Epidermal melanocyte (primary cell): ENCODE data around the gene TM4SF5.

Experiments used
- DNase-seq: peaks from one replicate; pipeline ENCODE4 v3.0.0; 2011; ENCODE audit warnings: low spot score; ENCODE audit not compliant: insufficient read length

TM4SF5 gene

GRCh38 chr17:4771519-4772234 is at the start of gene TM4SF5:
TM4SF5 (plus strand) TSS chr17:4771886; CDS start chr17:4771923, 37 bp downstream.
- no peak for DNase-seq

- no peak for DNase-seq
These were observed 48.9 kb upstream of the TM4SF5 start for GRCh38 chr17:4722678-4723240.

- no peak for DNase-seq
These were observed 47.0 kb upstream of the TM4SF5 start for GRCh38 chr17:4724650-4725049.

- DNase-seq = no peak
These were observed 45.9 kb upstream of the TM4SF5 start for GRCh38 chr17:4725646-4726310.

- DNase-seq = no peak
These were observed 43.6 kb upstream of the TM4SF5 start for GRCh38 chr17:4728124-4728523.

- DNase-seq = peak; percentile 3
These were observed 38.6 kb upstream of the TM4SF5 start for GRCh38 chr17:4733073-4733531.

- peak; percentile 6 for DNase-seq
These were observed 36.7 kb upstream of the TM4SF5 start for GRCh38 chr17:4734857-4735475.

DNA sequence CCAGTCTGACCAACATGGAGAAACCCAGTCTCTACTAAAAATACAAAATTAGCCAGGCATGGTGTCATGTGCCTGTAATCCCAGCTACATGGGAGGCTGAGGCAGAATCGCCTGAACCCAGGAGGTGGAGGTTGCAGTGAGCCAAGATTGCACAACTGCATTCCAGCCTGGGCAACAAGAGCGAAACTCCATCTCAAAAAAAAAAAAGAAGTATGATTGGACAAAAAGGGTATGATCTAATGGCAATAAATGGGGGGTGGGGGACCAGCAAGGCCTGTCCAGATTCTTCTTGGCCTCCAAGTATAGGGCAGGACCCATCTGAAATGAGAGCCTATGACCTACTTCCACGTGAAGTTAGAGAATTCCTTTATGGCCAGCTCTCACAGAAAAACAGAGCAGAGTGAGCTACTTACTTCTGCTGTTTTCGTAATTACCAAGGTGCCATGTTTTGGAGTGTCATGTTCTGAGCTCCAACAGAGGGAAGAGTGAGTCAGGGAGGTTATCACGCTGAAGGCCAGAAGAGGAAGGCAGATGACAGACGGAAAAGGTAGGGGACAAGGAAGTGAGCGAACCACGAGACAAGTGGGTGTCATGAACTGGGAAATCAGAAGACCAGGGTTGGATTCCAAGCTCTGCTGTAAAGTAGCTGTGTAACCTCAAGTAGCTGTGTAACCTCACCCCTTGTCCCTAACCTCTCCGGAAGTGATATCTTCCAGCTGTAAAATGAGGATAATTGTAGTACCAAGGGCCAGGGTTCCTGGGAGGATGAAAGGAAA is 35.6 kb upstream of the TM4SF5 start:
- peak; percentile 5 for DNase-seq

DNA sequence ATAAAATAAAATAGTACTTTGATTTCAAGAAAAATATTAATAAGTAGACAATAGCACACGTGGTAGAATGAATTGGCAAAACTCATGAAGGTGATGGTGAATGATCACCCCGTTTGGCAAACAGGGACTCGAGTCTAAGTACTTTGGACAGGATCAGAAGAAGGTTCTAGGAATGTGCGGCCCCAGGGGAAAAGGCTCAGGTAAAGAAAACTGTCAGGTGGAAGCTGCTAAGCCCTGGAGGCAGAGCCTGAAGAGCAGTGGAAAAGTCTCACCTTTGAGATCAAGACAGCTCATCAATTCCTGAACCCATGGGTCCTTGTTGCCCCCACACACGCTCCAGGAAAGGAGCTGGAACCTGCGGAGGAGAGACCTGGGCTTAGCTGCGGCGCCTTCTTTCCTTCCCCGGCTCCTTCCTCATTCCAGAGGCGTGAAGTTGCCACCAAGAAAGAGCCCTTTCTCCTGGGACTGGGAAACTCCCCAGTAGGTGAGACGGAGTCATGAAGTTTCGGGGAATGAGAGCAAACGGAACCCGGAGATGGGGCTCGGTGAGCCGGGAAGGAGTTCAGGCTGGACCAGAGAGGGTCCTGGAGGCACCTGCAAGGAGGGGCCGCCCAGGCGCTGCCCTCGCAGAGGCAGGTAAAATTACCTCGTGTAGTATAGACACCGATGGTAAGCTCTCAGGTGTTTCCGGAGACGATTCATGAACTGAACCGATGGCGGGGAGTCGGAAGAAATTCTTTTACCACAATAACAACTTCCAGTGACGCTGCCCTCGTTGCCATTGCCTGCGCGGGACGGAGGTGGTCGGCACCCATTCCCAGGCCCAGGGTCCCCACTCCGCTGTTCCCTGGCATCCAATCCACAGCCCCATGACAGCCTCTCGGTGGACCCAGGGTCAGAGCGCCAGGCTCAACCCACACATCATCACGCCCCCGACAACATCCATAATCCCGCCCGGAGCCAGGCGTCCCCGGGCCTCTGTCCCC is 33.3 kb upstream of the TM4SF5 start:
- peak; percentile 14 for DNase-seq

GRCh38 chr17:4739122-4740024 is 32.3 kb upstream of the TM4SF5 start, which contains the start of the genes CXCL16 and ZMYND15:
CXCL16 (minus strand) TSS chr17:4739928; CDS start chr17:4739339, 589 bp downstream.
ZMYND15 (plus strand) TSS chr17:4739833; CDS start chr17:4740549, 716 bp downstream.
- DNase-seq = no peak

GRCh38 chr17:4740025-4740351 is 31.7 kb upstream of the TM4SF5 start:
- no peak for DNase-seq

- DNase-seq = no peak
These were observed 31.1 kb upstream of the TM4SF5 start for GRCh38 chr17:4740584-4740983.

DNA sequence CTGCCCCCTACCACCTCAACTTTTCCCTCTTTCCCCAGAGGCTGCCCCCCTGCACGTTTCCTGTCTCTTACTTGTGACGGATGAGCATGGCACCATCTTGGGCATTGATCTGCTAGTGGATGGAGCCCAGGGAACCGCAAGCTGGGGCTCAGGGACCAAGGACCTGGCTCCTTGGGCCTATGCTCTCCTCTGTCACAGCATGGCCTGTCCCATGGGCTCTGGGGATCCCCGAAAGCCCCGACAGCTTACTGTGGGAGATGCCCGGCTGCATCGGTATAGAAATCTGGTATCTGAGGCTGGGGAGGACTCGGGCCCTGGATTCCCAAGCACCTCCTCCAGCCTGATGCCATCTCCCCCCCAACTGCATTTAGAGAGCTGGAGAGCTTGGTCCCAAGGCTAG is 30.1 kb upstream of the TM4SF5 start:
- peak; percentile 12 for DNase-seq

DNA sequence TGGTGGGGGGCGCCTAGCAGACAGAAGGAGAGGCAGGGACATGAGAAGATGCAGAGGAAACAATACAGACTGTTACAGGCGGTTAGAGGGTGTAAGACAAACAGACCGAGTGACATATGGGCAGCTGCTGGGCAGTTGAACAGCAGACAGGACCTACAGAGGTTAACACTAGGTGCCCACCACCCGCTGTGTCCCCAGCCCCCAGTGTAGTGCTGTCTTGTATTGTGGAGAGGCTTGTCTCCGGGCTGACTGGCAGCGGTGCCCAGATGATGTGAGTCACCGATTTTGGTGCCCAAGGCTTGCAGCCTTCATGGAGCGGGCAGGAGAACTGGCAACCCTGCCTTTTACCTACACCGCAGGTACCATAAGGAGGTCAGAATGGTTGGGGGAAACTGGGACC is 29.6 kb upstream of the TM4SF5 start:
- DNase-seq = no peak

DNA sequence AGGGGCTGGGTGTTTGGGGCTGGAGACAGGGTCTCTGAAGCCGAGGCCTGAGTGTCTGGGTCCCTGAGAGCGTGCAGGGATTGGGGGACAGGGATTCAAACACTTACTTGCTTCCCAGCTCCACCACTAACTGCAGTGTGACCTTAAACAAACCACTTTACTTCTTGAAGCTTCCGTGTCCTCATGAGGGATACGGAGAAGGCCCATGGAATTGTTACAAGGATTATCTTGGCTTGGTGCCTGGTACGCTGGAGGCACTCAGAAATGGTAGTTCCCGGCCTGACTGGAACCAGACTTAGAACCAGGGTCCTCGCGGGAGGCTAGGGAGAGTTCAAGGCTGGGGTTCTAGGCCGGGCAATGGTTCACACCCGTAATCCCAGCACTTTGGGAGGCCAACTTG is 29.1 kb upstream of the TM4SF5 start:
- DNase-seq = peak; percentile 13

DNA sequence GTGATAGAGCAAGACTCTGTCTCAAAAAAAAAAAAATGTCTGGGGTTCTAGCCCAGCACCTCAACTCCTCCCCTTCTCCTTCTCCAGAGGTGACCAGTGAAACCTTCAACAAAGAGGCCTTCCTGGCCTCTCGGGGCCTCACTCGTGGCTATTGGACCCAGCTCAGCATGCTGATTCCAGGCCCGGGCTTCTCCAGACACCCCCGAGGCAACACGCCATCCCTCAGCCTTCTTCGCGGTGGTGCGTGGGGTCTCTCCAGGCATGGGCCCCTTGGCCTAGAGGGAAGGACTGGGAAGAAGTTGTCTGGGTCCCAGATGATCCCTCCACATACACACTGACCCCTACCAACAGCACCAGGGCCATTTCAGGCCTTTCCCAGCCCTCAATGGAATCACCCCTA is 28.5 kb upstream of the TM4SF5 start:
- DNase-seq = no peak

DNA sequence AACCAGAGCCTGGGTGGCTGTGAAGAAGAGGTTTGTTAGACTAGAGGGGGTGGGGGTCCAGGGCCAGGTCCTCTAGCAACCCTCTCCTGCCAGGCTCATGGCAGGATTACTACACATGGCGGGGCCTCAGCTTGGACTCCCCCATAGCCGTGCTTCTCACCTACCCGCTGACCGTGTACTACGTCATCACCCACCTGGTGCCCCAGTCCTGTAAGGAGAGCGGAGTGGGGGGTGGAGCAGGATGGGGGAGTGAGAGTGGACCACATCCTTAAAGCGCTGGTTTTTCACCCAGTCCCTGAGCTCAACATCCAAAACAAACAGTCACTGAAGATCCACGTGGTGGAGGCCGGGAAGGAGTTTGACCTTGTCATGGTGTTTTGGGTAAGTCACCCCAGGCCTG is 27.8 kb upstream of the TM4SF5 start:
- DNase-seq = no peak

GRCh38 chr17:4744999-4745969 is 26.4 kb upstream of the TM4SF5 start:
- DNase-seq = no peak
